Kidney (tissue), 14 donors: ENCODE measurements around the gene MKRN1. TPM values are rescaled to one million over a fixed set of nuclear protein-coding genes. Genes with fewer than 3 reads are reported as not detected.
A peak's percentile ranks its signal among the peaks of the same experiment; 100 is the strongest.

Experiments used
- DNase-seq, 5 donors: peaks; one replicate each; pipeline ENCODE4 v3.0.0-alpha.2; 2013 to 2020
- FAIRE-seq: peaks from 2 replicates; lab custom pipeline; 2012; peaks lifted over from hg19 to GRCh38; lab: Jason Lieb, UNC
- H3K27ac ChIP-seq, 2 donors: one replicate each; pipeline ENCODE4 v1.7.0; 2013; ENCODE audit warnings: low read depth in 2 of 2, low read length in 2 of 2, inconsistent platforms in 1 of 2
- H3K27me3 ChIP-seq: one replicate; pipeline ENCODE4 v1.7.1; 2013; ENCODE audit warnings: low read length, inconsistent platforms; ENCODE audit not compliant: control insufficient read depth, insufficient read depth
- H3K36me3 ChIP-seq, 3 donors: one replicate each; pipeline versions ENCODE4 v1.7.0 to v1.7.1; 2013; ENCODE audit warnings: low read length in 3 of 3, control low read depth in 1 of 3, inconsistent platforms in 1 of 3; ENCODE audit not compliant: insufficient read depth in 3 of 3, control insufficient read depth in 2 of 3
- H3K4me1 ChIP-seq, 3 donors: one replicate each; pipeline versions ENCODE4 v1.7.0 to v1.7.1; 2013; ENCODE audit warnings: low read length in 3 of 3, inconsistent platforms in 1 of 3, low read depth in 1 of 3; ENCODE audit not compliant: control insufficient read depth in 2 of 3, insufficient read depth in 2 of 3
- H3K4me3 ChIP-seq, 3 donors: one replicate each; pipeline versions ENCODE4 v1.7.0 to v1.8.1; 2013; ENCODE audit warnings: low read length in 3 of 3, control low read depth in 1 of 3, inconsistent platforms in 1 of 3
- H3K9ac ChIP-seq, 3 donors: one replicate each; pipeline versions ENCODE4 v1.7.0 to v1.7.1; 2013; ENCODE audit warnings: low read length in 3 of 3, control low read depth in 1 of 3, inconsistent platforms in 1 of 3
- H3K9me3 ChIP-seq, 3 donors: one replicate each; pipeline versions ENCODE4 v1.7.0 to v1.7.1; 2013; ENCODE audit warnings: low read length in 3 of 3, control low read depth in 1 of 3, inconsistent platforms in 1 of 3; ENCODE audit not compliant: control insufficient read depth in 2 of 3, insufficient read depth in 1 of 3
- intact Hi-C: fragments of 100-400 bp; cut with DNase I; formaldehyde crosslinking; loops from one replicate; pipeline ENCODE4 v1.11.1; 2022
- polyA plus RNA-seq: library from polyadenylated mRNA; stranded (reverse); fragments of 350-450 nt; fragmentation: Illumina TruSeq; extraction: RNeasy Lipid Tissue Mini Kit (QIAGEN cat#74804); gene quantifications from one replicate; pipeline ENCODE4 v1.2.3, GENCODE V29; 2014; ENCODE audit warnings: low read depth, low replicate concordance; ENCODE audit not compliant: insufficient read depth
- total RNA-seq: library from RNA; stranded (reverse); fragmentation: NEBNext Ultra II Directional; extraction: Animal tissue kit (Norgen Biotek cat#: 25700); gene quantifications from one replicate; pipeline ENCODE4 v1.2.1, GENCODE V29; 2021
- TF ChIP-seq, protein P1 (sequence below): IDR thresholded peaks from 3 replicates; pipeline ENCODE4 v1.5.1; 2012; ENCODE audit warnings: mild to moderate bottlenecking, moderate library complexity, borderline replicate concordance; ENCODE audit not compliant: insufficient read depth; ENCODE audit errors: extremely low read depth
- donor health status: control.
- donor health status: control.
- donor health status: control.
- donor health status: control.
- donor health status: control.
- donor health status: DM: yes; HTN: yes; CAD: no.
- donor health status: Normal renal cell carcinoma (clear cell type).

Gene MKRN1
- total and polyA plus RNA-seq, 2 donors from 2014 or later = 48.8 to 106 TPM

GRCh38 chr7:140526214-140526613, 46.9 kb upstream of the MKRN1 start:
- TF ChIP-seq, protein P1, sequence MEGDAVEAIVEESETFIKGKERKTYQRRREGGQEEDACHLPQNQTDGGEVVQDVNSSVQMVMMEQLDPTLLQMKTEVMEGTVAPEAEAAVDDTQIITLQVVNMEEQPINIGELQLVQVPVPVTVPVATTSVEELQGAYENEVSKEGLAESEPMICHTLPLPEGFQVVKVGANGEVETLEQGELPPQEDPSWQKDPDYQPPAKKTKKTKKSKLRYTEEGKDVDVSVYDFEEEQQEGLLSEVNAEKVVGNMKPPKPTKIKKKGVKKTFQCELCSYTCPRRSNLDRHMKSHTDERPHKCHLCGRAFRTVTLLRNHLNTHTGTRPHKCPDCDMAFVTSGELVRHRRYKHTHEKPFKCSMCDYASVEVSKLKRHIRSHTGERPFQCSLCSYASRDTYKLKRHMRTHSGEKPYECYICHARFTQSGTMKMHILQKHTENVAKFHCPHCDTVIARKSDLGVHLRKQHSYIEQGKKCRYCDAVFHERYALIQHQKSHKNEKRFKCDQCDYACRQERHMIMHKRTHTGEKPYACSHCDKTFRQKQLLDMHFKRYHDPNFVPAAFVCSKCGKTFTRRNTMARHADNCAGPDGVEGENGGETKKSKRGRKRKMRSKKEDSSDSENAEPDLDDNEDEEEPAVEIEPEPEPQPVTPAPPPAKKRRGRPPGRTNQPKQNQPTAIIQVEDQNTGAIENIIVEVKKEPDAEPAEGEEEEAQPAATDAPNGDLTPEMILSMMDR = no peak
- no peak overlapping the region for H3K27ac ChIP-seq
- DNase-seq = peak in 4 of 5 donors; percentile 64 to 77 (median 72)
- H3K27me3 ChIP-seq = no peaks in the 10 kb centered on the region
- intact Hi-C loops = no loop called here
- H3K9ac ChIP-seq = no peak overlapping the region
- FAIRE-seq = no peak
- H3K36me3 ChIP-seq = no peaks in the 10 kb centered on the region
- no peak overlapping the region for H3K4me3 ChIP-seq
- no peaks in the 10 kb centered on the region for H3K9me3 ChIP-seq
- H3K4me1 ChIP-seq = no peaks in the 10 kb centered on the region

DNA sequence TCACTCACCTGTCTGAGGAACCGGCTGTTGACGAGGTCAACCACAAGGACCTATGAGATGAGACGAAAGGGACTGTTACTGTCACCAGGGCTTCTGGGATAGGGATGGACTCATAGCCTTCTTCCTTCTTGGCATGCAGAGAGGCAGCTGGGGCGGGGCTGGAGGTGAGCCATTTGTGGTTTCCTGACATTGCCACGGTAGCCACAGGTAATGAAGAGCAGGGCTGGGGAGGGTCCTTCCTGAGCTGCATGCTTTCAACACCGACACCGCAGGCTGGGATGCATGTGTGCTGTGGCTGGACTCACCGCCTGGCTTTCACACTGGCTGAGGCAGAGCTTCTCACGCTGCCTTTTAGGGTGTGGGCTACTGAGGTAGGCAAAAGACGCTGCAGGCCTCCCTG, 46.4 kb upstream of the MKRN1 start:
- FAIRE-seq (no peak), DNase-seq (no peak)
- no peak overlapping the region for H3K9ac ChIP-seq
- H3K27me3 ChIP-seq = no peaks in the 10 kb centered on the region
- TF ChIP-seq, protein P1 = no peak
- no peaks in the 10 kb centered on the region for H3K36me3 ChIP-seq
- intact Hi-C loops = no loop called here
- no peaks in the 10 kb centered on the region for H3K9me3 ChIP-seq
- H3K4me3 ChIP-seq = no peak overlapping the region
- no peaks in the 10 kb centered on the region for H3K4me1 ChIP-seq
- H3K27ac ChIP-seq = no peak overlapping the region

- no peaks in the 10 kb centered on the region for H3K36me3 ChIP-seq
- no peaks in the 10 kb centered on the region for H3K9me3 ChIP-seq
- H3K9ac ChIP-seq = no peak overlapping the region
- TF ChIP-seq, protein P1 = no peak
- DNase-seq (no peak), FAIRE-seq (no peak)
- H3K4me3 ChIP-seq = no peak overlapping the region
- H3K4me1 ChIP-seq = peaks cover 0 to 2% (median 0%) of the 10 kb centered on the region in 3 donors
- H3K27me3 ChIP-seq = no peaks in the 10 kb centered on the region
- intact Hi-C loops = no loop called here
- no peak overlapping the region for H3K27ac ChIP-seq
Observed at GRCh38 chr7:140521421-140521820, 42.1 kb upstream of the MKRN1 start.

- Histone ChIP-seq H3K27ac (no peak overlapping the region), H3K4me1 (peaks cover 0 to 2% (median 0%) of the 10 kb centered on the region in 3 donors), H3K27me3 (no peaks in the 10 kb centered on the region), H3K9ac (no peak overlapping the region), H3K36me3 (no peaks in the 10 kb centered on the region), H3K4me3 (no peak overlapping the region), H3K9me3 (no peaks in the 10 kb centered on the region)
- intact Hi-C loops = loop anchor here (5.0 kb wide), 1 partner anchor 133 kb away; no protein-coding TSS in a partner anchor
- TF ChIP-seq, protein P1 = no peak
- FAIRE-seq (no peak), DNase-seq (no peak)
Observed at GRCh38 chr7:140519007-140519399, 39.7 kb upstream of the MKRN1 start.
